Measurements from ENCODE around the gene FAM229A. TPM values are rescaled to one million over a fixed set of nuclear protein-coding genes. Genes with fewer than 3 reads are reported as not detected.
"Not testable (repeated sequence)": the region's sequence is repeated elsewhere in the genome, so short reads cannot be mapped to it uniquely, and the experiment has no call there.

The FAM229A gene
- total RNA-seq, 1 experiment from 2014 or later, result 3.1 TPM

DNA sequence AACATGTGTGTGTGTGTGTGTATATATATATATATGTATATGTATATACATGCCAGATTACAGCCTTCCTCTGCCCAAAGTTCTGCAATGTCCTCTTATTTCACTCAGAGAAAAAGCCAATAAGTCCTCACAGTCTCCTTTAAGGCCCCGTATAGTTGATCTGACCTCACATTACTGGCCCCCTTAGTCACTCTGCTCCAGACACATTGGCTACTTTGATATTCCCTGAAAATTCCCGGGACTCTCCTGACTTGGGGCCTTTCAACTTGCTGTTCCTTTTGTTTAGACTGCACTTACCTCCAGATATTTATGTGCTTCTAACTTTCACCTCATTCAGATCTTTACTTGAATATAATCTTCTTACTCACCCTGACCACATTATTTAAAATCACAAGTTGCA lies 36.1 kb upstream of the FAM229A start:
- Histone ChIP-seq H3K27me3 (ENCODE audit: low read length) (no peaks in the 10 kb centered on the region), H3K9me3 (ENCODE audit: low read length) (no peaks in the 10 kb centered on the region), H3K4me1 (ENCODE audit: low read length) (peaks cover 9% of the 10 kb centered on the region), H3K9ac (ENCODE audit: low read length) (no peak overlapping the region), H3K4me2 (ENCODE audit: low read depth, low read length, poor library complexity, severe bottlenecking) (no peak overlapping the region), H3K9me2 (replicated peaks; ENCODE audit: insufficient read depth, low read length) (no peaks in the 10 kb centered on the region), H4K20me1 (ENCODE audit: insufficient read depth, low read depth, low read length) (no peaks in the 10 kb centered on the region), H3K79me2 (ENCODE audit: low read length) (peaks cover 7% of the 10 kb centered on the region), H3K4me3 (ENCODE audit: low read length) (no peak overlapping the region), H3K27ac (ENCODE audit: low read length) (no peak overlapping the region), H2AFZ (ENCODE audit: low read length) (no peak overlapping the region), H3K36me3 (ENCODE audit: insufficient read depth, low read length) (no peaks in the 10 kb centered on the region)
- no peak for DNase-seq

DNA sequence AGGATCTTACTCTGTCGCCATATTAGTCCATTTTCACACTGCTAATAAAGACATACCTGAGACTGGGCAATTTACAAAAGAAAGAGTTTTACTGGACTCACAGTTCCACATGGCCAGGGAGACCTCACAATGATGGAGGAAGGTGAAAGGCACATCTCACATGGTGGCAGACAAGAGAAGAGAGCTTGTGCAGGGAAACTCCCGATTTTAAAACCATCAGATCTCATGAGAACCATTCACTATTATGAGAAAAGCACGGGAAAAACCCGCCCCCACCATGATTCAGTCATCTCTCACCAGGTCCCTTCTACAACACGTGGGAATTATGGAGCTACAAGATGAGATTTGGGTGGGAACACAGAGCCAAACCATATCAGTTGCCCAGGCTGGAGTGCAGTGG lies 34.2 kb upstream of the FAM229A start:
- H2AFZ ChIP-seq (ENCODE audit: low read length); H3K27ac ChIP-seq (ENCODE audit: low read length); H3K9me3 ChIP-seq (ENCODE audit: low read length); H3K4me3 ChIP-seq (ENCODE audit: low read length); H3K4me2 ChIP-seq (ENCODE audit: low read depth, low read length, poor library complexity, severe bottlenecking); H4K20me1 ChIP-seq (ENCODE audit: insufficient read depth, low read depth, low read length); DNase-seq; H3K36me3 ChIP-seq (ENCODE audit: insufficient read depth, low read length); H3K9me2 ChIP-seq (replicated peaks; ENCODE audit: insufficient read depth, low read length); H3K9ac ChIP-seq (ENCODE audit: low read length); H3K27me3 ChIP-seq (ENCODE audit: low read length): not testable (repeated sequence)
- Histone ChIP-seq H3K4me1 (ENCODE audit: low read length) (peaks cover 16% of the 10 kb centered on the region), H3K79me2 (ENCODE audit: low read length) (peaks cover 26% of the 10 kb centered on the region)

DNA sequence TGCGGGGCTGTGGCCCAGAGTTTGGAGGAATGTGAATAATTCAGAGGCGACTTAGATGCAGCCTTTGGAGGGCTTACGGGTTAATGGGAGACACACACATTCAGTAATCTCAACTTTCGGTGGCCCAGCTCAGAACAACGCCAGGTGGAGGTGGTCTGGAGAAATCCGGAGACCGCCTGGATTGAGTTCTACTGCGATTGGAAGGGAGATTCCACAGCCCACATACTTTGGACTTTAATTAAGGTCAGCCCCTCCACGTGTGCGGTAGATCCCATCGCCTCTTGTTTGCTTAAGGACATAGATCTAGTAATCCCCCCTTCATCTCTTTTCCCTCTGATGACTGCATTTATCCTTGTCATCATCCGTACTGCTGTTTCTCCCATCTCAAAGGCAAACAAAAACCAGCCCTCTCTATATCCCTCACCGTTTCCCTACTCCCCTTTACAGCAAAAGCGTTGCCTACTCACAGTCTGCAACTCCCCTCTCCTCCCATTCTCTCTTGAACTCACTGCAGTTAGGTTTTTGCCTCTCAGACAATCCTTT lies 32.7 kb upstream of the FAM229A start:
- Histone ChIP-seq H3K4me2 (ENCODE audit: low read depth, low read length, poor library complexity, severe bottlenecking) (peak overlapping the region; percentile 90), H3K9me2 (replicated peaks; ENCODE audit: insufficient read depth, low read length) (no peaks in the 10 kb centered on the region), H3K27ac (ENCODE audit: low read length) (peak overlapping the region; percentile 16; the same call in 1 of the 2 replicates), H3K4me3 (ENCODE audit: low read length) (peak overlapping the region; percentile 92), H3K9ac (ENCODE audit: low read length) (peak overlapping the region; percentile 75), H4K20me1 (ENCODE audit: insufficient read depth, low read depth, low read length) (no peaks in the 10 kb centered on the region), H2AFZ (ENCODE audit: low read length) (peak overlapping the region; percentile 94), H3K79me2 (ENCODE audit: low read length) (peaks cover 28% of the 10 kb centered on the region), H3K36me3 (ENCODE audit: insufficient read depth, low read length) (no peaks in the 10 kb centered on the region; the same call in 1 of the 2 replicates), H3K27me3 (ENCODE audit: low read length) (no peaks in the 10 kb centered on the region), H3K4me1 (ENCODE audit: low read length) (peaks cover 16% of the 10 kb centered on the region), H3K9me3 (ENCODE audit: low read length) (no peaks in the 10 kb centered on the region)
- no peak for DNase-seq

- Histone ChIP-seq H3K9me3 (ENCODE audit: low read length) (no peaks in the 10 kb centered on the region), H3K27me3 (ENCODE audit: low read length) (no peaks in the 10 kb centered on the region), H3K36me3 (ENCODE audit: insufficient read depth, low read length) (peaks cover 1% of the 10 kb centered on the region; the same call in 1 of the 2 replicates), H4K20me1 (ENCODE audit: insufficient read depth, low read depth, low read length) (no peaks in the 10 kb centered on the region), H3K4me2 (ENCODE audit: low read depth, low read length, poor library complexity, severe bottlenecking) (peak within 1 kb of the TSS; percentile 97), H2AFZ (ENCODE audit: low read length) (peak within 1 kb of the TSS; percentile 94), H3K4me1 (ENCODE audit: low read length) (peaks cover 16% of the 10 kb centered on the region), H3K79me2 (ENCODE audit: low read length) (peaks cover 28% of the 10 kb centered on the region), H3K27ac (ENCODE audit: low read length) (peak within 1 kb of the TSS; percentile 16; the same call in 1 of the 2 replicates), H3K4me3 (ENCODE audit: low read length) (peak within 1 kb of the TSS; percentile 92), H3K9ac (ENCODE audit: low read length) (peak within 1 kb of the TSS; percentile 84), H3K9me2 (replicated peaks; ENCODE audit: insufficient read depth, low read length) (no peaks in the 10 kb centered on the region)
- DNase-seq, result peak; percentile 99
These were observed 32.0 kb upstream of the FAM229A start, which contains the start of gene BSDC1 for GRCh38 chr1:32394141-32394889. TSS of gene BSDC1 (minus strand) at chr1:32394441. CDS start at chr1:32394414, 27 bp downstream.

- Histone ChIP-seq H3K27ac (ENCODE audit: low read length) (no peak overlapping the region), H3K9me2 (replicated peaks; ENCODE audit: insufficient read depth, low read length) (no peaks in the 10 kb centered on the region), H3K79me2 (ENCODE audit: low read length) (peaks cover 28% of the 10 kb centered on the region), H3K4me1 (ENCODE audit: low read length) (peaks cover 16% of the 10 kb centered on the region), H3K9ac (ENCODE audit: low read length) (peak overlapping the region; percentile 84), H2AFZ (ENCODE audit: low read length) (peak overlapping the region; percentile 74; the same call in 1 of the 2 replicates), H3K9me3 (ENCODE audit: low read length) (no peaks in the 10 kb centered on the region), H3K4me3 (ENCODE audit: low read length) (peak overlapping the region; percentile 92), H4K20me1 (ENCODE audit: insufficient read depth, low read depth, low read length) (no peaks in the 10 kb centered on the region), H3K36me3 (ENCODE audit: insufficient read depth, low read length) (peaks cover 3% of the 10 kb centered on the region; the same call in 1 of the 2 replicates), H3K27me3 (ENCODE audit: low read length) (no peaks in the 10 kb centered on the region), H3K4me2 (ENCODE audit: low read depth, low read length, poor library complexity, severe bottlenecking) (peak overlapping the region; percentile 97)
- peak; percentile 61 for DNase-seq
These were observed 31.5 kb upstream of the FAM229A start for GRCh38 chr1:32393832-32394140.

DNA sequence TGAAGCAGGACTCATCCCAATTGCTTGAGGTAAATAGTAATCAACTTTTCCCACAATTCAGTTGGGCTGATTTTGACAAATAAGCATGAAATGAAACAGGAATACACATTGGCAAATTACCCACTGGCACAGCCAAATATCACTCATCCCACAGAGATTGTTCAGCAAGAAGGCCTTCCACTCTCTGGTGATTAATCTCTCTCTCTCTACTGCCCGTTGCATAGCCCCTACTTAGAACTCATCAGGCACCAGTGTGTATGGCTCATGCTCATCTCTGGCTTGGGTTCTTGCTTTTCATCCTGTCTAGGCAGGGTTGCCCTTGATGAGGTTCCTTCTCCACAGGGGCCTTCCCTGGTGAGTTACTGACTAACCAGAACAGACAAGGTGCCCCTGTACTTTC lies 30.9 kb upstream of the FAM229A start:
- Histone ChIP-seq H3K79me2 (ENCODE audit: low read length) (peaks cover 28% of the 10 kb centered on the region), H3K9ac (ENCODE audit: low read length) (peak overlapping the region; percentile 84), H3K4me3 (ENCODE audit: low read length) (peak overlapping the region; percentile 92)

DNA sequence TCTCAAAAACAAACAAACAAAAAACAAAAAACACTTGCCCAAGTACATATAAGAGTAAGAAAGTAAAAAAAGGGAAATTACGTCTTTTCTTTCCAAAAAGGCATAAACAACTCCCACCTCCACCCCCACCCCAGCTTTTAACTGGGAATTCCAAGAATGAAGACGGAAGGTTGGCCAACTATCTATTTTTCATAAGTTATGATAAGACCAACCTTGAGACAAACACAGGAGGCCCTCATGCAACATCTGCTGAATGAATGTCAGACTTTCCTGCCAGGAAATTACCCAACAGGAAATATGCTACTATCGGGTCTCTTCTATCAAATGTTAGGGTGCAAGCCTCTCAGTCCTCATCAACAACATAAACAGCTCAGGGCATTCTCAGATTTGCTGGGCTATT lies 30.0 kb upstream of the FAM229A start:
- H3K4me2 ChIP-seq (ENCODE audit: low read depth, low read length, poor library complexity, severe bottlenecking), result peak overlapping the region; percentile 6
- peaks cover 28% of the 10 kb centered on the region for H3K79me2 ChIP-seq (ENCODE audit: low read length)
- H3K36me3 ChIP-seq (ENCODE audit: insufficient read depth, low read length), result peaks cover 3% of the 10 kb centered on the region; the same call in 1 of the 2 replicates
- no peaks in the 10 kb centered on the region for H3K9me3 ChIP-seq (ENCODE audit: low read length)
- H3K9ac ChIP-seq (ENCODE audit: low read length), result no peak overlapping the region
- H3K4me3 ChIP-seq (ENCODE audit: low read length), result no peak overlapping the region
- H3K4me1 ChIP-seq (ENCODE audit: low read length), result peaks cover 16% of the 10 kb centered on the region
- H2AFZ ChIP-seq (ENCODE audit: low read length), result no peak overlapping the region
- no peak overlapping the region for H3K27ac ChIP-seq (ENCODE audit: low read length)
- no peak for DNase-seq
- H3K9me2 ChIP-seq (replicated peaks; ENCODE audit: insufficient read depth, low read length), result no peaks in the 10 kb centered on the region
- no peaks in the 10 kb centered on the region for H4K20me1 ChIP-seq (ENCODE audit: insufficient read depth, low read depth, low read length)
- no peaks in the 10 kb centered on the region for H3K27me3 ChIP-seq (ENCODE audit: low read length)

More for the DNA sequence above, 30.9 kb upstream of the FAM229A start:
- H3K4me2 ChIP-seq (ENCODE audit: low read depth, low read length, poor library complexity, severe bottlenecking), result peak overlapping the region; percentile 97
- no peak for DNase-seq
- H3K27me3 ChIP-seq (ENCODE audit: low read length), result no peaks in the 10 kb centered on the region
- peaks cover 16% of the 10 kb centered on the region for H3K4me1 ChIP-seq (ENCODE audit: low read length)
- H3K9me2 ChIP-seq (replicated peaks; ENCODE audit: insufficient read depth, low read length), result no peaks in the 10 kb centered on the region
- H3K9me3 ChIP-seq (ENCODE audit: low read length), result no peaks in the 10 kb centered on the region
- H3K36me3 ChIP-seq (ENCODE audit: insufficient read depth, low read length), result peaks cover 3% of the 10 kb centered on the region; the same call in 1 of the 2 replicates
- H2AFZ ChIP-seq (ENCODE audit: low read length), result no peak overlapping the region
- no peak overlapping the region for H3K27ac ChIP-seq (ENCODE audit: low read length)
- no peaks in the 10 kb centered on the region for H4K20me1 ChIP-seq (ENCODE audit: insufficient read depth, low read depth, low read length)
